CD14-positive monocyte (primary cell): Measurements from ENCODE around the gene CENPP. TPM values are rescaled to one million over a fixed set of nuclear protein-coding genes. Genes with fewer than 3 reads are reported as not detected.

Experiments
- DNase-seq, 3 donors: peaks; one replicate each; pipeline ENCODE4 v3.0.0-alpha.2; 2011 to 2022
- H2AFZ ChIP-seq: 2 replicates; pipeline ENCODE4 v1.6.0; 2012; ENCODE audit warnings: mild to moderate bottlenecking, low read depth, low read length, inconsistent platforms; ENCODE audit not compliant: insufficient read depth, poor library complexity, severe bottlenecking
- H3K27ac ChIP-seq, 2 donors: 1 replicate in 1 of 2; 2 replicates in 1 of 2; pipeline ENCODE4 v1.5.1; 2012 to 2013; ENCODE audit warnings: low read length in 2 of 2, control low read depth in 1 of 2, inconsistent platforms in 1 of 2, low read depth in 1 of 2, mild to moderate bottlenecking in 1 of 2
- H3K27me3 ChIP-seq, 2 donors: one replicate each; pipeline versions ENCODE4 v1.6.0 to v1.6.1; 2011 to 2013; ENCODE audit warnings: low read length in 2 of 2; ENCODE audit not compliant: control insufficient read depth in 2 of 2, insufficient read depth in 2 of 2
- H3K36me3 ChIP-seq, 2 donors: replicated peaks in 1 of 2; 1 replicate in 1 of 2; 2 replicates in 1 of 2; pipeline versions ENCODE4 v1.5.1 to v1.6.1; 2012 to 2013; ENCODE audit warnings: low read length in 2 of 2, control low read depth in 1 of 2, inconsistent platforms in 1 of 2, mild to moderate bottlenecking in 1 of 2; ENCODE audit not compliant: insufficient read depth in 2 of 2, control insufficient read depth in 1 of 2
- H3K4me1 ChIP-seq, 2 donors: 1 replicate in 1 of 2; 2 replicates in 1 of 2; pipeline versions ENCODE4 v1.5.1 to v1.6.1; 2012 to 2013; ENCODE audit warnings: low read length in 2 of 2, control low read depth in 1 of 2, inconsistent platforms in 1 of 2, mild to moderate bottlenecking in 1 of 2, moderate library complexity in 1 of 2; ENCODE audit not compliant: insufficient read depth in 2 of 2, control insufficient read depth in 1 of 2
- H3K4me2 ChIP-seq: replicated peaks from 2 replicates; pipeline ENCODE3; 2012; ENCODE audit warnings: low read length, moderate library complexity, mild to moderate bottlenecking; ENCODE audit not compliant: poor library complexity, severe bottlenecking; ENCODE audit errors: extremely low read depth
- H3K4me3 ChIP-seq, 3 experiments: fragments of 200-600 bp in 1 of 3; sonication (generic) in 1 of 3; replicated peaks in 1 of 3; 1 replicate in 2 of 3; 2 replicates in 1 of 3; pipeline ENCODE4 v1.5.1; 2011 to 2013; ENCODE audit warnings: low read length in 3 of 3, mild to moderate bottlenecking in 3 of 3, control low read depth in 2 of 3, low read depth in 2 of 3, inconsistent platforms in 1 of 3, moderate library complexity in 1 of 3
- H3K79me2 ChIP-seq: 2 replicates; pipeline ENCODE4 v1.6.0; 2012; ENCODE audit warnings: mild to moderate bottlenecking, control low read depth, inconsistent platforms, low read length, moderate library complexity; ENCODE audit not compliant: insufficient read depth
- H3K9ac ChIP-seq: 2 replicates; pipeline ENCODE4 v1.6.0; 2017; ENCODE audit warnings: low read length, mild to moderate bottlenecking; ENCODE audit not compliant: insufficient read depth, poor library complexity, severe bottlenecking
- H3K9me3 ChIP-seq, 2 donors: replicated peaks in 1 of 2; 1 replicate in 1 of 2; 2 replicates in 1 of 2; pipeline versions ENCODE4 v1.5.1 to v1.6.1; 2012 to 2013; ENCODE audit warnings: low read length in 2 of 2, control low read depth in 1 of 2; ENCODE audit not compliant: control insufficient read depth in 1 of 2, insufficient read depth in 1 of 2
- H4K20me1 ChIP-seq: 2 replicates; pipeline ENCODE4 v1.6.0; 2012; ENCODE audit warnings: mild to moderate bottlenecking, low read length, control low read depth, moderate library complexity; ENCODE audit not compliant: insufficient read depth
- H3K27ac Mint-ChIP-seq, 7 donors: one replicate each; pipeline ENCODE4 v1.8.0; 2020; ENCODE audit warnings: mild to moderate bottlenecking in 7 of 7, mixed read lengths in 7 of 7, moderate library complexity in 6 of 7, inconsistent platforms in 2 of 7
- H3K27me3 Mint-ChIP-seq, 3 donors: one replicate each; pipeline ENCODE4 v1.8.0; 2021 to 2022; ENCODE audit warnings: low read depth in 3 of 3, mild to moderate bottlenecking in 3 of 3, mixed read lengths in 3 of 3, moderate library complexity in 3 of 3, inconsistent platforms in 1 of 3
- H3K36me3 Mint-ChIP-seq, 2 donors: one replicate each; pipeline ENCODE4 v1.8.0; 2020; ENCODE audit warnings: mixed read lengths in 2 of 2, inconsistent platforms in 1 of 2, mild to moderate bottlenecking in 1 of 2
- H3K4me1 Mint-ChIP-seq: one replicate; pipeline ENCODE4 v1.8.0; 2020; ENCODE audit warnings: mild to moderate bottlenecking, mixed read lengths
- H3K4me3 Mint-ChIP-seq, 2 donors: one replicate each; pipeline ENCODE4 v1.8.0; 2020; ENCODE audit warnings: mild to moderate bottlenecking in 2 of 2, mixed read lengths in 2 of 2, moderate library complexity in 1 of 2
- H3K9me3 Mint-ChIP-seq, 7 donors: one replicate each; pipeline ENCODE4 v1.8.0; 2020 to 2022; ENCODE audit warnings: mixed read lengths in 7 of 7, mild to moderate bottlenecking in 6 of 7, moderate library complexity in 6 of 7, inconsistent platforms in 2 of 7
- CTCF ChIP-seq: fragments of 200-600 bp; IDR thresholded peaks from one replicate; pipeline ENCODE4 v1.8.0; 2022; ENCODE audit warnings: antibody characterized with exemption, mild to moderate bottlenecking
- WGBS: methylation state at CpG from one replicate; pipeline ENCODE4 v1.1.5; 2013; ENCODE audit warnings: missing lambda C conversion rate; ENCODE audit not compliant: insufficient coverage; 5-methylcytosine and 5-hydroxymethylcytosine counted together
- intact Hi-C, 2 donors: fragments of 100-400 bp; cut with micrococcal nuclease; formaldehyde crosslinking; loops; one replicate each; pipeline versions ENCODE4 v1.15.0 to v1.15.1; 2023
- polyA plus RNA-seq, 3 donors: library from polyadenylated mRNA; depleted of rRNA in 1 of 3; unstranded in 2 of 3; stranded (reverse) in 1 of 3; fragments of 300-500 nt in 2 of 3; fragments of >200 nt in 1 of 3; fragmentation: Illumina TruSeq in 2 of 3; gene quantifications; 1 replicate in 2 of 3; 2 replicates in 1 of 3; pipeline ENCODE4 v1.2.3, GENCODE V29; 2012 to 2021

CENPP gene
- polyA plus RNA-seq, 3 donors: 0.50 to 1.1 (median 1.1) TPM

DNA sequence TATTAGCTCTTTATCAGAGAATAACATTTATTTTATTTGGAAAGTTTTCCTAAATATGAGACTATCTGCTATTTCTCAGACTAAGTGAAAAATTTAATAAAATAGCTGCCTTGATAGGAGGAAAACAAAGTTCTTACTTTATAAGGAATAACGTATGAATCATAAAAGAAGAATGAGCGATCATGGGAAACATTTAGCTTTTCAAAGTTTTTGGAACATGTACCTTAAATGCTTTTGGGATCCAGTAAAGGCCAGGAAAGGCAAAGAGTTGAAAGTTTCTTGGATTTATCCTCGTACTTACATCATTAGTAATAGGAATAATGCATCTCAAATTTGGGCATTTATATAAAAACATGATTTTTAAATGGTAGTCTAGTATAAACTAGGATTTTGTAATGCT is 59.2 kb downstream of the CENPP start:
- no peaks in the 10 kb centered on the region for H3K36me3 ChIP-seq
- peaks cover 7 to 9% of the 10 kb centered on the region in 2 donors for H3K36me3 Mint-ChIP-seq
- WGBS: 100% methylated on average over 2 of the region's 3 CpGs
- TF ChIP-seq CTCF: no peak
- no peak overlapping the region for H3K9ac ChIP-seq
- no peak overlapping the region for H3K4me3 Mint-ChIP-seq
- H3K27me3 Mint-ChIP-seq: no peaks in the 10 kb centered on the region
- no peaks in the 10 kb centered on the region for H3K9me3 ChIP-seq
- H3K27ac Mint-ChIP-seq: no peak overlapping the region
- H3K4me1 Mint-ChIP-seq: no peaks in the 10 kb centered on the region
- H2AFZ ChIP-seq: no peak overlapping the region
- H4K20me1 ChIP-seq: no peaks in the 10 kb centered on the region
- no peak overlapping the region for H3K27ac ChIP-seq
- no peaks in the 10 kb centered on the region for H3K27me3 ChIP-seq
- H3K79me2 ChIP-seq: no peaks in the 10 kb centered on the region
- no peak overlapping the region for H3K4me3 ChIP-seq
- DNase-seq: no peak
- H3K9me3 Mint-ChIP-seq: peaks cover 0 to 4% (median 0%) of the 10 kb centered on the region in 7 donors
- intact Hi-C loops: no loop called here
- no peak overlapping the region for H3K4me2 ChIP-seq
- no peaks in the 10 kb centered on the region for H3K4me1 ChIP-seq

GRCh38 chr9:92385477-92385876 is 59.7 kb downstream of the CENPP start:
- no peak overlapping the region for H3K27ac Mint-ChIP-seq

More at GRCh38 chr9:92385477-92385876, 59.7 kb downstream of the CENPP start:
- H2AFZ ChIP-seq: no peak overlapping the region
- H3K4me2 ChIP-seq: no peak overlapping the region
- H3K36me3 ChIP-seq: no peaks in the 10 kb centered on the region
- Mint-ChIP-seq H3K27me3 (no peaks in the 10 kb centered on the region), H3K36me3 (peaks cover 7 to 9% of the 10 kb centered on the region in 2 donors), H3K9me3 (peaks cover 0 to 4% (median 0%) of the 10 kb centered on the region in 7 donors), H3K4me3 (no peak overlapping the region), H3K4me1 (no peaks in the 10 kb centered on the region)
- H3K79me2 ChIP-seq: no peaks in the 10 kb centered on the region
- WGBS: 100% methylated on average over 1 of the region's 6 CpGs
- H4K20me1 ChIP-seq: no peaks in the 10 kb centered on the region
- DNase-seq: no peak
- H3K9ac ChIP-seq: no peak overlapping the region
- no peak overlapping the region for H3K4me3 ChIP-seq
- TF ChIP-seq CTCF: no peak
- intact Hi-C loops: no loop called here
- H3K27ac ChIP-seq: no peak overlapping the region
- H3K9me3 ChIP-seq: no peaks in the 10 kb centered on the region
- H3K4me1 ChIP-seq: no peaks in the 10 kb centered on the region
- H3K27me3 ChIP-seq: no peaks in the 10 kb centered on the region
